BJ (cell line): ENCODE data around the gene VAPB. TPM values are rescaled to one million over a fixed set of nuclear protein-coding genes. Genes with fewer than 3 reads are reported as not detected.
"Not testable (repeated sequence)": the region's sequence is repeated elsewhere in the genome, so short reads cannot be mapped to it uniquely, and the experiment has no call there.

Experiments used
- CTCF ChIA-PET: fragments of 350-600 bp; formaldehyde crosslinking; extraction: SDS; loops from one replicate; lab custom pipeline; 2021; ENCODE audit warnings: antibody characterized with exemption, inconsistent platforms; lab: Yijun Ruan, JAX
- POLR2A ChIA-PET: fragments of 300-600 bp; sonication (Branson Sonifier 250); formaldehyde crosslinking; extraction: SDS; loops from one replicate; lab custom pipeline; 2021; ENCODE audit warnings: antibody characterized with exemption; lab: Charles Lee
- DNase-seq: peaks from one replicate; pipeline ENCODE4 v3.0.0-alpha.2; 2011; ENCODE audit warnings: low read depth
- H3K27me3 ChIP-seq: 2 replicates; pipeline ENCODE4 v1.6.0; 2011; ENCODE audit warnings: low read length; ENCODE audit not compliant: control insufficient read depth, insufficient read depth
- H3K36me3 ChIP-seq: 2 replicates; pipeline ENCODE4 v1.5.1; 2011; ENCODE audit warnings: low read length; ENCODE audit not compliant: control insufficient read depth, insufficient read depth
- H3K4me3 ChIP-seq: 2 replicates; pipeline ENCODE4 v1.5.1; 2011; ENCODE audit warnings: low read depth, mild to moderate bottlenecking, control low read depth, low read length
- CTCF ChIP-seq: IDR thresholded peaks from 2 replicates; pipeline ENCODE4 v1.5.1; 2011; ENCODE audit warnings: low read depth, mild to moderate bottlenecking, control low read depth, inconsistent platforms, low read length, moderate library complexity; ENCODE audit not compliant: insufficient read depth
- polyA plus RNA-seq: library from polyadenylated mRNA; depleted of rRNA; stranded (reverse); fragments of >200 nt; gene quantifications from 2 replicates; pipeline ENCODE4 v1.2.3, GENCODE V29; 2011

The VAPB gene
- polyA plus RNA-seq, 1 experiment, result 21.1 TPM

GRCh38 chr20:58408603-58409246 is 19.7 kb downstream of the VAPB start:
- no peak for TF ChIP-seq CTCF
- no peak overlapping the region for H3K4me3 ChIP-seq
- H3K36me3 ChIP-seq, result peaks cover 1% of the 10 kb centered on the region; the same call in 1 of the 2 replicates
- no peak for DNase-seq
- ChIA-PET POLR2A (interaction anchor here (0.6 kb wide), 1 partner anchor 499 kb away, joined by 4 read pairs; no protein-coding TSS in a partner anchor), CTCF (no interaction called here)
- no peaks in the 10 kb centered on the region for H3K27me3 ChIP-seq

- POLR2A ChIA-PET, H3K36me3 ChIP-seq, CTCF ChIA-PET, DNase-seq, H3K4me3 ChIP-seq, H3K27me3 ChIP-seq: not testable (repeated sequence)
These were observed 25.2 kb downstream of the VAPB start for GRCh38 chr20:58414216-58414615.

- CTCF ChIA-PET, H3K36me3 ChIP-seq, POLR2A ChIA-PET, H3K27me3 ChIP-seq, H3K4me3 ChIP-seq, DNase-seq: not testable (repeated sequence)
These were observed 25.8 kb downstream of the VAPB start for GRCh38 chr20:58414786-58415185.

GRCh38 chr20:58416057-58416456 is 27.0 kb downstream of the VAPB start:
- no peak for TF ChIP-seq CTCF
- no peak for DNase-seq
- ChIA-PET CTCF (interaction anchor here (0.6 kb wide), 2 partner anchors 757 to 1556 kb away, joined by 3 read pairs; no protein-coding TSS in a partner anchor), POLR2A (no interaction called here)
- peaks cover 1% of the 10 kb centered on the region; the same call in 1 of the 2 replicates for H3K36me3 ChIP-seq
- no peak overlapping the region for H3K4me3 ChIP-seq
- H3K27me3 ChIP-seq, result no peaks in the 10 kb centered on the region

- ChIA-PET CTCF (interaction anchor here (0.7 kb wide), 1 partner anchor 24 kb away, joined by 3 read pairs; no protein-coding TSS in a partner anchor), POLR2A (no interaction called here)
- no peak overlapping the region for H3K4me3 ChIP-seq
- DNase-seq, result no peak
- H3K27me3 ChIP-seq, result no peaks in the 10 kb centered on the region
- peaks cover 3% of the 10 kb centered on the region; the same call in 1 of the 2 replicates for H3K36me3 ChIP-seq
- no peak for TF ChIP-seq CTCF
These were observed 27.8 kb downstream of the VAPB start for GRCh38 chr20:58416835-58417234.

- H3K36me3 ChIP-seq, result peaks cover 3% of the 10 kb centered on the region; the same call in 1 of the 2 replicates
- no peak overlapping the region for H3K4me3 ChIP-seq
- ChIA-PET POLR2A (no interaction called here), CTCF (interaction anchor here (0.7 to 1.7 kb wide), 2 partner anchors 24 to 30 kb away, joined by 3 to 4 read pairs; no protein-coding TSS in a partner anchor)
- TF ChIP-seq CTCF, result no peak
- no peaks in the 10 kb centered on the region for H3K27me3 ChIP-seq
- no peak for DNase-seq
These were observed 28.4 kb downstream of the VAPB start for GRCh38 chr20:58417438-58417837.
